HG03565 (cell line): Measurements from ENCODE around the gene BAIAP2L1.
A peak's percentile ranks its signal among the peaks of the same experiment; 100 is the strongest.

Source experiments
- ATAC-seq: cut with Tn5 transposase; IDR thresholded peaks from one replicate; pipeline ENCODE4 v1.9.1; 2021; ENCODE audit warnings: mild to moderate bottlenecking, moderate library complexity; ENCODE audit not compliant: unreplicated experiment

The BAIAP2L1 gene

GRCh38 chr7:98280791-98281756 lies 119.8 kb downstream of the BAIAP2L1 start, which contains the start of gene BRI3:
Gene BRI3, plus strand, starts transcription at chr7:98281686. Its CDS starts 110 bp downstream, at chr7:98281796.
- peak; percentile 48 for ATAC-seq

GRCh38 chr7:98280296-98280695 lies 120.6 kb downstream of the BAIAP2L1 start:
- ATAC-seq, result no peak

GRCh38 chr7:98278936-98279335 lies 122.0 kb downstream of the BAIAP2L1 start:
- ATAC-seq, result no peak

GRCh38 chr7:98278408-98278807 lies 122.5 kb downstream of the BAIAP2L1 start:
- ATAC-seq, result no peak

GRCh38 chr7:98276241-98276761 lies 124.6 kb downstream of the BAIAP2L1 start:
- ATAC-seq, result no peak

- ATAC-seq, result no peak
Measured at GRCh38 chr7:98267303-98267702, 133.6 kb downstream of the BAIAP2L1 start.

GRCh38 chr7:98266840-98267239 lies 134.1 kb downstream of the BAIAP2L1 start:
- no peak for ATAC-seq

- ATAC-seq, result no peak
Measured at GRCh38 chr7:98265841-98266271, 135.0 kb downstream of the BAIAP2L1 start.

- no peak for ATAC-seq
Measured at GRCh38 chr7:98257701-98258100, 143.2 kb downstream of the BAIAP2L1 start.

- ATAC-seq, result no peak
Measured at GRCh38 chr7:98256431-98256830, 144.5 kb downstream of the BAIAP2L1 start.

GRCh38 chr7:98254951-98255610 lies 145.8 kb downstream of the BAIAP2L1 start:
- ATAC-seq, result no peak

- ATAC-seq, result no peak
Measured at GRCh38 chr7:98254516-98254915, 146.4 kb downstream of the BAIAP2L1 start.

GRCh38 chr7:98252425-98253054 lies 148.3 kb downstream of the BAIAP2L1 start:
- ATAC-seq, result no peak

GRCh38 chr7:98251601-98252424 lies 149.1 kb downstream of the BAIAP2L1 start, which contains the start of gene TECPR1:
Gene TECPR1, minus strand, starts transcription at chr7:98252232. Its CDS starts 6,086 bp downstream, at chr7:98246146.
- ATAC-seq, result peak; percentile 92

- peak; percentile 24 for ATAC-seq
Measured at GRCh38 chr7:98251231-98251600, 149.7 kb downstream of the BAIAP2L1 start.

GRCh38 chr7:98250789-98251188 lies 150.1 kb downstream of the BAIAP2L1 start:
- no peak for ATAC-seq

- ATAC-seq, result no peak
Measured at GRCh38 chr7:98249106-98249505, 151.8 kb downstream of the BAIAP2L1 start.

- ATAC-seq, result no peak
Measured at GRCh38 chr7:98248156-98248555, 152.7 kb downstream of the BAIAP2L1 start.

- no peak for ATAC-seq
Measured at GRCh38 chr7:98244871-98245270, 156.0 kb downstream of the BAIAP2L1 start.

- ATAC-seq, result no peak
Measured at GRCh38 chr7:98242934-98243333, 158.0 kb downstream of the BAIAP2L1 start.
